ENCODE results near the gene PLCZ1. TPM values are rescaled to one million over a fixed set of nuclear protein-coding genes. Genes with fewer than 3 reads are reported as not detected.
"Not testable (repeated sequence)": the region's sequence is repeated elsewhere in the genome, so short reads cannot be mapped to it uniquely, and the experiment has no call there.

PLCZ1 gene
- total RNA-seq, 1 donor from 2014 or later, result not detected

- DNase-seq, result no peak
Observed at GRCh38 chr12:18703321-18703720, 34.5 kb downstream of the PLCZ1 start.

GRCh38 chr12:18700271-18700670 is 37.5 kb downstream of the PLCZ1 start:
- DNase-seq, result no peak

GRCh38 chr12:18696971-18697602 is 40.7 kb downstream of the PLCZ1 start:
- no peak for DNase-seq

- DNase-seq, result not testable (repeated sequence)
Observed at GRCh38 chr12:18693986-18694385, 43.8 kb downstream of the PLCZ1 start.

- DNase-seq, result no peak
Observed at GRCh38 chr12:18690653-18691052, 47.2 kb downstream of the PLCZ1 start.

GRCh38 chr12:18689771-18690170 is 48.0 kb downstream of the PLCZ1 start:
- DNase-seq, result no peak

GRCh38 chr12:18684430-18684829 is 53.4 kb downstream of the PLCZ1 start:
- DNase-seq, result no peak

- DNase-seq, result no peak
Observed at GRCh38 chr12:18683327-18684013, 54.3 kb downstream of the PLCZ1 start.

- no peak for DNase-seq
Observed at GRCh38 chr12:18681818-18682217, 56.0 kb downstream of the PLCZ1 start.

- DNase-seq, result no peak
Observed at GRCh38 chr12:18676996-18677588, 60.7 kb downstream of the PLCZ1 start.

GRCh38 chr12:18676141-18676540 is 61.7 kb downstream of the PLCZ1 start:
- DNase-seq, result no peak

GRCh38 chr12:18658829-18659228 is 79.0 kb downstream of the PLCZ1 start:
- DNase-seq, result no peak

- DNase-seq, result no peak
Observed at GRCh38 chr12:18658179-18658578, 79.6 kb downstream of the PLCZ1 start.

- DNase-seq, result no peak
Observed at GRCh38 chr12:18655351-18655750, 82.5 kb downstream of the PLCZ1 start.

- no peak for DNase-seq
Observed at GRCh38 chr12:18653465-18653864, 84.3 kb downstream of the PLCZ1 start.

- no peak for DNase-seq
Observed at GRCh38 chr12:18652596-18652995, 85.2 kb downstream of the PLCZ1 start.

- no peak for DNase-seq
Observed at GRCh38 chr12:18651525-18651924, 86.3 kb downstream of the PLCZ1 start.

GRCh38 chr12:18646286-18646890 is 91.4 kb downstream of the PLCZ1 start:
- DNase-seq, result no peak

- no peak for DNase-seq
Observed at GRCh38 chr12:18644564-18644963, 93.2 kb downstream of the PLCZ1 start.

- no peak for DNase-seq
Observed at GRCh38 chr12:18643681-18644080, 94.1 kb downstream of the PLCZ1 start.

- no peak for DNase-seq
Observed at GRCh38 chr12:18640321-18640955, 97.4 kb downstream of the PLCZ1 start.

GRCh38 chr12:18634382-18634781 is 103.4 kb downstream of the PLCZ1 start:
- DNase-seq, result no peak

All from occipital lobe (tissue), 2 donors.